CD4-positive, alpha-beta memory T cell (primary cell): ENCODE results near the gene SOX18. TPM values are rescaled to one million over a fixed set of nuclear protein-coding genes. Genes with fewer than 3 reads are reported as not detected.

Experiments used
- CTCF ChIA-PET: fragments of 350-600 bp; sonication (Branson Sonifier 250); formaldehyde crosslinking; loops from one replicate; lab custom pipeline; 2021; ENCODE audit warnings: inconsistent platforms; ENCODE audit not compliant: partially characterized antibody; lab: Charles Lee
- POLR2A ChIA-PET: fragments of 350-600 bp; sonication (Branson Sonifier 250); formaldehyde crosslinking; loops from one replicate; lab custom pipeline; 2021; ENCODE audit not compliant: partially characterized antibody; lab: Charles Lee
- DNase-seq, 5 donors: peaks; one replicate each; pipeline versions ENCODE4 v3.0.0 to v3.0.0-alpha.2; 2020 to 2022; ENCODE audit warnings: mixed read lengths in 1 of 5
- H3K27ac ChIP-seq: one replicate; pipeline ENCODE4 v1.7.0; 2013; ENCODE audit warnings: low read depth, low read length
- H3K27me3 ChIP-seq: 2 replicates; pipeline ENCODE4 v1.7.0; 2013; ENCODE audit warnings: mild to moderate bottlenecking, low read length, moderate library complexity; ENCODE audit not compliant: insufficient read depth
- H3K36me3 ChIP-seq: 2 replicates; pipeline ENCODE4 v1.7.0; 2013; ENCODE audit warnings: mild to moderate bottlenecking, low read length, moderate library complexity; ENCODE audit not compliant: insufficient read depth
- H3K4me1 ChIP-seq: 2 replicates; pipeline ENCODE4 v1.7.0; 2013; ENCODE audit warnings: mild to moderate bottlenecking, low read length, moderate library complexity; ENCODE audit not compliant: insufficient read depth
- H3K4me3 ChIP-seq, 2 donors: one replicate each; pipeline ENCODE4 v1.7.0; 2013; ENCODE audit warnings: low read length in 2 of 2, mild to moderate bottlenecking in 1 of 2
- H3K9me3 ChIP-seq, 2 donors: one replicate each; pipeline ENCODE4 v1.7.0; 2013; ENCODE audit warnings: low read length in 2 of 2, control low read depth in 1 of 2; ENCODE audit not compliant: control insufficient read depth in 1 of 2
- H3K27ac Mint-ChIP-seq, 7 donors: one replicate each; pipeline ENCODE4 v1.8.0; 2020 to 2021; ENCODE audit warnings: mixed read lengths in 7 of 7, mild to moderate bottlenecking in 6 of 7, inconsistent platforms in 3 of 7, moderate library complexity in 3 of 7
- H3K27me3 Mint-ChIP-seq, 2 donors: one replicate each; pipeline ENCODE4 v1.8.0; 2020 to 2021; ENCODE audit warnings: mixed read lengths in 2 of 2
- H3K36me3 Mint-ChIP-seq, 2 donors: one replicate each; pipeline ENCODE4 v1.8.0; 2020 to 2021; ENCODE audit warnings: mixed read lengths in 2 of 2, inconsistent platforms in 1 of 2, mild to moderate bottlenecking in 1 of 2
- H3K4me1 Mint-ChIP-seq, 4 donors: one replicate each; pipeline ENCODE4 v1.8.0; 2020 to 2021; ENCODE audit warnings: mixed read lengths in 4 of 4, mild to moderate bottlenecking in 1 of 4
- H3K4me3 Mint-ChIP-seq, 8 donors: one replicate each; pipeline ENCODE4 v1.8.0; 2020 to 2021; ENCODE audit warnings: mixed read lengths in 8 of 8, mild to moderate bottlenecking in 7 of 8, moderate library complexity in 6 of 8, inconsistent platforms in 3 of 8
- H3K9me3 Mint-ChIP-seq, 8 donors: one replicate each; pipeline ENCODE4 v1.8.0; 2020 to 2021; ENCODE audit warnings: mixed read lengths in 8 of 8, mild to moderate bottlenecking in 5 of 8, inconsistent platforms in 3 of 8, moderate library complexity in 1 of 8
- intact Hi-C: fragments of 100-400 bp; cut with micrococcal nuclease; formaldehyde crosslinking; loops from one replicate; pipeline ENCODE4 v1.15.1; 2023
- polyA plus RNA-seq, 2 donors: library from polyadenylated mRNA; unstranded; fragments of 300-500 nt; fragmentation: Illumina TruSeq; gene quantifications; one replicate each; pipeline ENCODE4 v1.2.3, GENCODE V29; 2021
- total RNA-seq, 2 experiments: library from RNA; stranded (reverse); gene quantifications; one replicate each; pipeline ENCODE4 v1.2.3, GENCODE V29; 2021

SOX18 gene
- total and polyA plus RNA-seq, 4 experiments from 2014 or later: not detected

DNA sequence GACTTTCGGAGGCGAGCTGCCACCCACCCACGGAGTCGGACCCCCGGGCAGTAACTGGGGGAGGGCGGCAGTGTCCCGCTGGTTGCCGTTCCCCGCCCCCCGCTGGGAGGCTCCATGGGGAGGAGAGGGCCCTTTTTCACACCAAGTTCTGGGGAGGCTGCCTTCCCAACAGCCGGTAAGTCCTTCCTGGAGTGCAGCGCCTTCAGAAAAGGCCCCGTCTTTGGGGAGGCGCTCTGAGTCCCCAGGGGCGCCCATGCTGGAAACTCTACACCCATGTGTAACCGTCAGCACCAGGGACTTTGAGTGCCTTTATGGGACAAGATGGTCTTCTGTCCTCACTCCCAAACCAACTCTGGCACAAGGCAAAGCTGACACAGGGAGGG, 430 bp upstream of the SOX18 start:
- Mint-ChIP-seq H3K27me3 (peaks cover 24 to 28% of the 10 kb centered on the region in 2 donors), H3K4me3 (peak overlapping the region in 2 of 8 donors; percentile 9 to 43), H3K4me1 (peaks cover 2 to 8% (median 4%) of the 10 kb centered on the region in 4 donors), H3K36me3 (no peaks in the 10 kb centered on the region), H3K27ac (no peak overlapping the region), H3K9me3 (no peaks in the 10 kb centered on the region)
- intact Hi-C loops: no loop called here
- ChIA-PET CTCF (interaction anchor here (1.0 kb wide), 1 partner anchor 12 kb away, joined by 4 read pairs; no protein-coding TSS in a partner anchor), POLR2A (interaction anchor here (0.6 to 0.8 kb wide), 2 partner anchors 8 to 474 kb away, joined by 3 to 4 read pairs; no protein-coding TSS in a partner anchor)
- H3K27ac ChIP-seq: no peak overlapping the region
- no peak for DNase-seq
- peaks cover 11% of the 10 kb centered on the region for H3K4me1 ChIP-seq
- H3K9me3 ChIP-seq: no peaks in the 10 kb centered on the region
- H3K4me3 ChIP-seq: no peak overlapping the region
- H3K27me3 ChIP-seq: peaks cover 15% of the 10 kb centered on the region
- no peaks in the 10 kb centered on the region for H3K36me3 ChIP-seq

GRCh38 chr20:64048402-64049044, 916 bp downstream of the SOX18 start:
- CTCF ChIA-PET: no interaction called here
- DNase-seq: no peak
- H3K4me1 ChIP-seq: peaks cover 11% of the 10 kb centered on the region
- no peaks in the 10 kb centered on the region for H3K36me3 ChIP-seq
- Mint-ChIP-seq H3K4me3 (no peak overlapping the region), H3K27me3 (peaks cover 21 to 26% of the 10 kb centered on the region in 2 donors), H3K36me3 (no peaks in the 10 kb centered on the region), H3K4me1 (peaks cover 2 to 20% (median 6%) of the 10 kb centered on the region in 4 donors), H3K27ac (no peak overlapping the region), H3K9me3 (no peaks in the 10 kb centered on the region)
- peaks cover 15% of the 10 kb centered on the region for H3K27me3 ChIP-seq
- H3K27ac ChIP-seq: no peak overlapping the region
- no peaks in the 10 kb centered on the region for H3K9me3 ChIP-seq
- POLR2A ChIA-PET: no interaction called here
- intact Hi-C loops: no loop called here
- H3K4me3 ChIP-seq: no peak overlapping the region

DNA sequence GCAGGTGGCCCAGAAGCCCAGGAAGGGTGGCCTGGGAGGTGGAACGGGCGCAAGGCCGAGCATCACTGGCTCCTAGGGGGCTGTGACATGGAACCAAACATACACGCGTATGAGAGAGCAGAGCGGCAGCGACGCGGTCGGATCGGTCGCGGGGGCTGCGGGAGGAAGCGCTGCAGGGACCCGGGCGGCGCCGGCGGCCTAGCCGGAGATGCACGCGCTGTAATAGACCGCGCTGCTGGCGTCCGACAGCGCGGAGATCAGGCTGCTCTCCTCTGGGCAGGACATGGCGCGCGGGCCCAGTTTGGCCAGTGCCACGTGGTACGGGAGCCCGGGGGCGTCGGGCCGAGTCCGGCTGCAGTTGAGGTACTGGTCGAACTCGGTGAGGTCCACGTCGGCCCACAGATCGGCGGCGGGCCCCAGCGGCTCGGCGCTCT, 1.5 kb downstream of the SOX18 start:
- intact Hi-C loops: no loop called here
- Histone ChIP-seq H3K4me3 (no peak overlapping the region), H3K36me3 (no peaks in the 10 kb centered on the region), H3K27ac (no peak overlapping the region), H3K27me3 (peaks cover 15% of the 10 kb centered on the region), H3K9me3 (no peaks in the 10 kb centered on the region), H3K4me1 (peaks cover 11% of the 10 kb centered on the region)
- Mint-ChIP-seq H3K36me3 (no peaks in the 10 kb centered on the region), H3K9me3 (no peaks in the 10 kb centered on the region), H3K27ac (no peak overlapping the region), H3K27me3 (peaks cover 18 to 22% of the 10 kb centered on the region in 2 donors), H3K4me3 (peak overlapping the region in 5 of 8 donors; percentile 9 to 51 (median 39)), H3K4me1 (peaks cover 2 to 23% (median 6%) of the 10 kb centered on the region in 4 donors)
- DNase-seq: no peak
- ChIA-PET CTCF (interaction anchor here (1.1 kb wide), 1 partner anchor 9 kb away, joined by 3 read pairs; no protein-coding TSS in a partner anchor), POLR2A (interaction anchor here (1.2 kb wide), 1 partner anchor 15 kb away, joined by 3 read pairs; the partner anchor contains the start of gene TCEA2)

DNA sequence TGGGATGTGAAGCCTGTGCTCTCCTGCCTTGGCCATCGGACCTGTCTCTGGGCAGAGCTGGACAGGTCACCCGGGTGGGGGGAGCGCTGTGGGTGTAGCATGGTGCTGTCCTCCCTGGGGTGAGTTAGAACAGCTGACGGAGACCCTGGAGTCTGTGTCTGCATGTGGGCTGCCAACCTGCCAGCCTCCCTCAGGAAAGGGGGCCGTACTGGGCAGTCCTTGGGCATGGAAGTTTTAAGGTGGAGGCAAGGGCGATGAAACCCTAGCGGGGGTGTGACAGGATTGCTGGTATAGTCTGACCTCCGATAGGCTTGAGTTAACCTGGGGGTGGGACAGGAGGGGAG, 2.4 kb downstream of the SOX18 start:
- Histone ChIP-seq H3K27me3 (peaks cover 15% of the 10 kb centered on the region), H3K9me3 (no peaks in the 10 kb centered on the region), H3K4me1 (peaks cover 14% of the 10 kb centered on the region), H3K27ac (no peak overlapping the region), H3K4me3 (no peak overlapping the region), H3K36me3 (no peaks in the 10 kb centered on the region)
- Mint-ChIP-seq H3K4me3 (peak overlapping the region in 1 of 8 donors; percentile 52), H3K4me1 (peaks cover 2 to 23% (median 6%) of the 10 kb centered on the region in 4 donors), H3K9me3 (no peaks in the 10 kb centered on the region), H3K27me3 (peaks cover 17 to 18% of the 10 kb centered on the region in 2 donors), H3K36me3 (no peaks in the 10 kb centered on the region), H3K27ac (no peak overlapping the region)
- ChIA-PET POLR2A (interaction anchor here (1.2 kb wide), 1 partner anchor 16 kb away, joined by 3 read pairs; the partner anchor contains the start of gene TCEA2), CTCF (interaction anchor here (1.1 to 1.6 kb wide), 2 partner anchors 8 to 10 kb away, joined by 3 to 6 read pairs; no protein-coding TSS in a partner anchor)
- DNase-seq: no peak
- intact Hi-C loops: no loop called here

DNA sequence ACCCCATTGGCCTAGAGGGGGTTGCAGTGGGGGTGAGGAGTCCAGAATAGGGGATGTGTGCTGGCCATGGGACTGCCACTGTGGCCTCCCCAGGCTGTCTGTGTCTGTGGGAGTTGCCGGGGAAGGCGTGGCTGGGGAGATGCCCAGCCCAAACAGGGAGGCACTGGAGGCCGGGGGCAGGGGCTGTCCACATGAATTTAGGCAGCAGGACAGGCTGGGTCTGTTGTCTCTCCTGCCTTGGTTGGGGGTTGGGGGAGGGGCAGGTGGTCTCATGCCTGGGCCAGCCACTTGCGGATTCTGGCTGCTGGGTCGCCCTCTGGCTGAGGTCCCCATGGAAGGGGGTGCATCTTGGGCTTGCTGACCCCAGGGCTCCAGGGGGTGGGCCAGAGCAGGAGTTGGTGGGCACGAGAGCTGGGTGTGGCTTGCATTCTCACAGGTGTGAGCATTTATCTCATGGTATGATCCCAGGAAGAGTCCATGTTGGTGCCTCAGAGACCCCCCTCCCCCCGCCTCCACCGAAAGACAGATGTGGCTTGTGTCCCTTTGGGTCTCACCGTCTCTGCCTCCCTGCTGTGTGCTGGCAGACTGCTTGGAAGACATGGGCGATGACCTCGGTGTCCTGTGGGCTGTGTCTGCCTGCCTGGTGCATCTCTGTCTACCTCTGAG, 4.0 kb downstream of the SOX18 start:
- H3K9me3 ChIP-seq: no peaks in the 10 kb centered on the region
- H3K27ac ChIP-seq: no peak overlapping the region
- no peak for DNase-seq
- intact Hi-C loops: no loop called here
- no peak overlapping the region for H3K4me3 ChIP-seq
- peaks cover 2 to 29% (median 13%) of the 10 kb centered on the region in 4 donors for H3K4me1 Mint-ChIP-seq
- H3K4me1 ChIP-seq: peaks cover 29% of the 10 kb centered on the region
- ChIA-PET POLR2A (no interaction called here), CTCF (interaction anchor here (1.6 to 11.7 kb wide), 3 partner anchors 12 to 75 kb away, joined by 5 to 133 read pairs (median 6); partner anchors contain the start of gene TCEA2)
- peaks cover 7% of the 10 kb centered on the region for H3K27me3 ChIP-seq
- H3K36me3 ChIP-seq: no peaks in the 10 kb centered on the region
- H3K27ac Mint-ChIP-seq: peak overlapping the region in 3 of 7 donors; percentile 42 to 62 (median 47)
- no peaks in the 10 kb centered on the region for H3K36me3 Mint-ChIP-seq
- H3K9me3 Mint-ChIP-seq: no peaks in the 10 kb centered on the region
- H3K27me3 Mint-ChIP-seq: peaks cover 10 to 15% of the 10 kb centered on the region in 2 donors
- peak overlapping the region in 1 of 8 donors; percentile 39 for H3K4me3 Mint-ChIP-seq

GRCh38 chr20:64044484-64045247, 4.8 kb downstream of the SOX18 start:
- Mint-ChIP-seq H3K27ac (peak overlapping the region in 3 of 7 donors; percentile 26 to 66 (median 37)), H3K4me3 (peak overlapping the region in 2 of 8 donors; percentile 30 to 44), H3K9me3 (no peaks in the 10 kb centered on the region), H3K4me1 (peaks cover 2 to 36% (median 17%) of the 10 kb centered on the region in 4 donors), H3K27me3 (peaks cover 10 to 15% of the 10 kb centered on the region in 2 donors), H3K36me3 (no peaks in the 10 kb centered on the region)
- ChIA-PET CTCF (interaction anchor here (1.8 to 11.7 kb wide), 2 partner anchors 13 to 76 kb away, joined by 5 to 133 read pairs; partner anchors contain the start of gene TCEA2), POLR2A (interaction anchor here (1.3 to 1.4 kb wide), 2 partner anchors 18 to 310 kb away, joined by 3 read pairs; partner anchors contain the start of gene TCEA2)
- H3K27ac ChIP-seq: no peak overlapping the region
- H3K27me3 ChIP-seq: no peaks in the 10 kb centered on the region
- peaks cover 28% of the 10 kb centered on the region for H3K4me1 ChIP-seq
- DNase-seq: no peak
- H3K4me3 ChIP-seq: no peak overlapping the region
- H3K9me3 ChIP-seq: no peaks in the 10 kb centered on the region
- intact Hi-C loops: no loop called here
- no peaks in the 10 kb centered on the region for H3K36me3 ChIP-seq
